Measurements from ENCODE around the gene SPATA6L. TPM values are rescaled to one million over a fixed set of nuclear protein-coding genes. Genes with fewer than 3 reads are reported as not detected.

The SPATA6L gene
- total RNA-seq, 2 donors from 2014 or later = 3.6 to 10.9 TPM

DNA sequence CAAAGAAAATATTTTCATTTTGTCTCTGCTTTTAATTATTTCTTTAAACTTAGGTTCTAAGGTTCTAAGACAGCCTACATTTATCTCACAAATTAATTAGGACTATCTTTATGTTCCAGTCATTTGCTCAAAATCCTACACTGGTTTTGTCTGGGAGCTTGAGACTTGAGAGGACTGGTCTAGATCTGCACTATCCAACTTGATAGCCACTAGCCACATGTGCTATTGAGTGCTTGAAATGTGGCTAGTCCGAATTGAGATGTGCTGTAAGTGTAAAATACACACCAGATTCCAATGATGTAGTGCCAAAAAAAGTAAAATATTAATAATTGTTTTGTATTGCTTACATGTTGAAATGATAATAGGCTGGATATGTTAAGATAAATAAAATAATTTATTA, 20.3 kb upstream of the SPATA6L start:
- no peaks in the 10 kb centered on the region for H3K9me3 ChIP-seq
- peaks cover 24% of the 10 kb centered on the region for H3K4me1 ChIP-seq
- TF ChIP-seq POLR2A (IDR thresholded peaks at IDR 0.05) = no peak
- TF ChIP-seq, protein P1, sequence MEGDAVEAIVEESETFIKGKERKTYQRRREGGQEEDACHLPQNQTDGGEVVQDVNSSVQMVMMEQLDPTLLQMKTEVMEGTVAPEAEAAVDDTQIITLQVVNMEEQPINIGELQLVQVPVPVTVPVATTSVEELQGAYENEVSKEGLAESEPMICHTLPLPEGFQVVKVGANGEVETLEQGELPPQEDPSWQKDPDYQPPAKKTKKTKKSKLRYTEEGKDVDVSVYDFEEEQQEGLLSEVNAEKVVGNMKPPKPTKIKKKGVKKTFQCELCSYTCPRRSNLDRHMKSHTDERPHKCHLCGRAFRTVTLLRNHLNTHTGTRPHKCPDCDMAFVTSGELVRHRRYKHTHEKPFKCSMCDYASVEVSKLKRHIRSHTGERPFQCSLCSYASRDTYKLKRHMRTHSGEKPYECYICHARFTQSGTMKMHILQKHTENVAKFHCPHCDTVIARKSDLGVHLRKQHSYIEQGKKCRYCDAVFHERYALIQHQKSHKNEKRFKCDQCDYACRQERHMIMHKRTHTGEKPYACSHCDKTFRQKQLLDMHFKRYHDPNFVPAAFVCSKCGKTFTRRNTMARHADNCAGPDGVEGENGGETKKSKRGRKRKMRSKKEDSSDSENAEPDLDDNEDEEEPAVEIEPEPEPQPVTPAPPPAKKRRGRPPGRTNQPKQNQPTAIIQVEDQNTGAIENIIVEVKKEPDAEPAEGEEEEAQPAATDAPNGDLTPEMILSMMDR (IDR thresholded peaks at IDR 0.05) = no peak
- H3K36me3 ChIP-seq (replicated peaks in 1 of 2; ENCODE audit: insufficient read depth in 1 of 2, low read depth in 2 of 2) = peaks cover 0 to 3% of the 10 kb centered on the region in 2 donors
- intact Hi-C loops (cut with DNase I) = no loop called here
- H3K27me3 ChIP-seq = no peaks in the 10 kb centered on the region
- DNase-seq (no peak), ATAC-seq (no peak)
- no peak overlapping the region for H3K4me3 ChIP-seq
- 30 to 45% methylated on average over 1 of the region's 1 CpG for WGBS, 2 donors
- no peak overlapping the region for H3K27ac ChIP-seq

DNA sequence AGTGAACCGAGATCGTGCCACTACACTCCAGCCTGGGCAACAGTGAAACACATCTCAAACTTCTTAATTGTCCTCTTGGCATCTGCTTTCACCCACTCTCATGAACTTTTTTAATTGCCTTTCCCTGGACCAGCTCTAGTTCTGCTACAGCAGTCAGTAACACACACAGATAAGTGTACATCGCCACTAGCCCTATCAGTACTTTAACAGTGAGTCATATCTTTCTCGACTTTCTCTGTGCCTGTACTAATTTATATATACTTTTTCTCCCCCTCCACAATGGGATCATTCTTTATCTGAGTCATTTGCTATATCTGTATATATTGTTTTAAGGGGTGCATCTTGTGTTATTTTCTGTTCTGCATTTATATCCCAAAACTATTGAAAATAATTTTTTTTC, 19.8 kb upstream of the SPATA6L start:
- DNase-seq (no peak), ATAC-seq (no peak)
- Histone ChIP-seq H3K27me3 (no peaks in the 10 kb centered on the region), H3K9me3 (no peaks in the 10 kb centered on the region), H3K36me3 (replicated peaks in 1 of 2; ENCODE audit: insufficient read depth in 1 of 2, low read depth in 2 of 2) (peaks cover 0 to 3% of the 10 kb centered on the region in 2 donors), H3K4me1 (peaks cover 29% of the 10 kb centered on the region), H3K4me3 (no peak overlapping the region), H3K27ac (no peak overlapping the region)
- no peak for TF ChIP-seq POLR2A (IDR thresholded peaks at IDR 0.05)
- TF ChIP-seq, protein P1 (IDR thresholded peaks at IDR 0.05) = no peak
- WGBS, 2 donors = 57 to 63% methylated on average over 4 of the region's 4 CpGs
- intact Hi-C loops (cut with DNase I) = no loop called here

DNA sequence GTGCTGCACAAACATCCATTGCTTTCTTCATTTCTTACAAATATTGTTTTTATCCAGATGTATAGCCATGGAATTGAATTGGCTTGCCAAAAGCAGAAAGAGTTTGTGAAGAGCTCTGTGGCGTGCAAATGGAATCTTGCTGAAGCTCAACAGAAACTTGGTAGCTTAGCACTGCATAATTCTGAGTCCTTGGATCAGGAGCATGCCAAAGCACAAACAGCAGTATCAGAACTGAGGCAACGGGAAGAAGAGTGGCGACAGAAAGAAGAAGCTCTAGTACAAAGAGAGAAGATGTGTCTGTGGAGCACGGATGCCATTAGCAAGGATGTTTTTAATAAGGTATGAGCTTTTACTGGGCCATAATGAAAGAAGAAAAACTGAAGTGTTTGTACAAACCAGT, 18.5 kb upstream of the SPATA6L start:
- peaks cover 35% of the 10 kb centered on the region for H3K4me1 ChIP-seq

GRCh38 chr9:4680750-4681149, 14.5 kb upstream of the SPATA6L start:
- ATAC-seq = no peak

More for the DNA sequence above, 18.5 kb upstream of the SPATA6L start:
- 72 to 87% methylated on average over 4 of the region's 4 CpGs for WGBS, 2 donors
- peaks cover 0 to 3% of the 10 kb centered on the region in 2 donors for H3K36me3 ChIP-seq (replicated peaks in 1 of 2; ENCODE audit: insufficient read depth in 1 of 2, low read depth in 2 of 2)
- H3K9me3 ChIP-seq = no peaks in the 10 kb centered on the region
- H3K27ac ChIP-seq = no peak overlapping the region
- ATAC-seq (no peak), DNase-seq (no peak)
- no peaks in the 10 kb centered on the region for H3K27me3 ChIP-seq
- intact Hi-C loops (cut with DNase I) = no loop called here
- H3K4me3 ChIP-seq = no peak overlapping the region
- TF ChIP-seq, protein P1 (IDR thresholded peaks at IDR 0.05) = no peak
- no peak for TF ChIP-seq POLR2A (IDR thresholded peaks at IDR 0.05)

DNA sequence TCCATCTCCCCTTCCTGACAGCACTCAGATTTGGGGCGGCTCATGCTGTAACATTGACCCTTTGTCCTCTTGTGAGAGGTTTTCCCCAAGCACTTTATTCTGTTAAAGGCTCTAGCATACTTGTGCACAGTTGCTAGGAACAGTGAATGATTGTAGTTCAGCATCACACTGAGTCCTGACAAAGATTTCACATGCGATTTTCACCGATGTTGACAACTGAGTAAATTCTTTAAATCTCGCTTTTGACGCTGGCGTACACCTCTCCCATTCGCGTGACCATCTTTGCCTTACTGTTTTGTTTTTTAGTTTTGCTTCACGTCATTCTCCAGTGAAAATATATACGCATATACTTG, 13.9 kb upstream of the SPATA6L start:
- peak overlapping the region; percentile 85 to 97 (median 96) for H3K27ac ChIP-seq
- WGBS, 2 donors = 0% methylated on average over 10 of the region's 10 CpGs
- DNase-seq (no peak), ATAC-seq (no peak)
- peak overlapping the region; percentile 49 to 88 for H3K4me3 ChIP-seq
- peaks cover 0 to 3% of the 10 kb centered on the region in 2 donors for H3K36me3 ChIP-seq (replicated peaks in 1 of 2; ENCODE audit: insufficient read depth in 1 of 2, low read depth in 2 of 2)
- no peaks in the 10 kb centered on the region for H3K9me3 ChIP-seq
- intact Hi-C loops (cut with DNase I) = no loop called here
- no peak for TF ChIP-seq POLR2A (IDR thresholded peaks at IDR 0.05)
- TF ChIP-seq, protein P1 (IDR thresholded peaks at IDR 0.05) = no peak
- no peaks in the 10 kb centered on the region for H3K27me3 ChIP-seq
- H3K4me1 ChIP-seq = peaks cover 26% of the 10 kb centered on the region

More at GRCh38 chr9:4680750-4681149, 14.5 kb upstream of the SPATA6L start:
- Histone ChIP-seq H3K4me1 (peaks cover 26% of the 10 kb centered on the region), H3K27me3 (no peaks in the 10 kb centered on the region), H3K27ac (peak overlapping the region; percentile 85 to 97 (median 96)), H3K36me3 (replicated peaks in 1 of 2; ENCODE audit: insufficient read depth in 1 of 2, low read depth in 2 of 2) (peaks cover 0 to 3% of the 10 kb centered on the region in 2 donors), H3K4me3 (no peak overlapping the region), H3K9me3 (no peaks in the 10 kb centered on the region)
- WGBS, 2 donors = 15 to 19% methylated on average over 2 of the region's 2 CpGs
- intact Hi-C loops (cut with DNase I) = no loop called here
- no peak for DNase-seq
- TF ChIP-seq POLR2A (IDR thresholded peaks at IDR 0.05) = no peak
- TF ChIP-seq, protein P1 (IDR thresholded peaks at IDR 0.05) = no peak

All from body of pancreas (tissue), 4 donors.